ENCODE data around the gene PTPRR. TPM values are rescaled to one million over a fixed set of nuclear protein-coding genes. Genes with fewer than 3 reads are reported as not detected.

The PTPRR gene
- total and polyA plus RNA-seq, 9 donors, result 0.15 to 1.5 (median 0.32) TPM; not detected in 1

DNA sequence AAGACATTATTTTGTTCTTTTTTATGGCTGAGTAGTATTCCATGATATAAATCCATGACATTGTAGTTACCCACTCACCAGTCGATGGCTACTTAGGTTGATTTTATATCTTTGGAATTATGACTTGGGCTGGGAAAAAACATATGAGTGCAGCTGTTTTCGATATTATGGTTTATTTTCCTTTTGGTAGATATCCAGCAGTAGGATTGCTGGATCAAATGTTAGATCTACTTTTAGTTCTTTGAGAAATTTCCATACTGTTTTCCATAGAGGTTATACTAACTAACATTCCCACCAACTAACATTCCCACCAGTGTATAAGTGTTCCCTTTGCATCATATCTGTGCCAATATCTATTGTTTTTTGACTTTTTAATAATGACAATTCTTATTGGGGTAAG lies 29.9 kb upstream of the PTPRR start:
- Histone ChIP-seq H3K4me3 (no peak overlapping the region), H3K36me3 (no peaks in the 10 kb centered on the region), H3K4me1 (ENCODE audit: insufficient read depth) (no peaks in the 10 kb centered on the region), H3K27ac (no peak overlapping the region), H3K27me3 (no peaks in the 10 kb centered on the region), H3K9me3 (no peaks in the 10 kb centered on the region)
- WGBS, 3 donors, result 75 to 89% (median 81%) methylated on average over 2 of the region's 2 CpGs
- DNase-seq, result no peak
- TF ChIP-seq, protein P1, sequence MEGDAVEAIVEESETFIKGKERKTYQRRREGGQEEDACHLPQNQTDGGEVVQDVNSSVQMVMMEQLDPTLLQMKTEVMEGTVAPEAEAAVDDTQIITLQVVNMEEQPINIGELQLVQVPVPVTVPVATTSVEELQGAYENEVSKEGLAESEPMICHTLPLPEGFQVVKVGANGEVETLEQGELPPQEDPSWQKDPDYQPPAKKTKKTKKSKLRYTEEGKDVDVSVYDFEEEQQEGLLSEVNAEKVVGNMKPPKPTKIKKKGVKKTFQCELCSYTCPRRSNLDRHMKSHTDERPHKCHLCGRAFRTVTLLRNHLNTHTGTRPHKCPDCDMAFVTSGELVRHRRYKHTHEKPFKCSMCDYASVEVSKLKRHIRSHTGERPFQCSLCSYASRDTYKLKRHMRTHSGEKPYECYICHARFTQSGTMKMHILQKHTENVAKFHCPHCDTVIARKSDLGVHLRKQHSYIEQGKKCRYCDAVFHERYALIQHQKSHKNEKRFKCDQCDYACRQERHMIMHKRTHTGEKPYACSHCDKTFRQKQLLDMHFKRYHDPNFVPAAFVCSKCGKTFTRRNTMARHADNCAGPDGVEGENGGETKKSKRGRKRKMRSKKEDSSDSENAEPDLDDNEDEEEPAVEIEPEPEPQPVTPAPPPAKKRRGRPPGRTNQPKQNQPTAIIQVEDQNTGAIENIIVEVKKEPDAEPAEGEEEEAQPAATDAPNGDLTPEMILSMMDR (IDR thresholded peaks at IDR 0.05), result no peak
- TF ChIP-seq POLR2A (IDR thresholded peaks at IDR 0.05) (no peak), EP300 (IDR thresholded peaks at IDR 0.05) (no peak)
- intact Hi-C loops (cut with DNase I), result no loop called here

DNA sequence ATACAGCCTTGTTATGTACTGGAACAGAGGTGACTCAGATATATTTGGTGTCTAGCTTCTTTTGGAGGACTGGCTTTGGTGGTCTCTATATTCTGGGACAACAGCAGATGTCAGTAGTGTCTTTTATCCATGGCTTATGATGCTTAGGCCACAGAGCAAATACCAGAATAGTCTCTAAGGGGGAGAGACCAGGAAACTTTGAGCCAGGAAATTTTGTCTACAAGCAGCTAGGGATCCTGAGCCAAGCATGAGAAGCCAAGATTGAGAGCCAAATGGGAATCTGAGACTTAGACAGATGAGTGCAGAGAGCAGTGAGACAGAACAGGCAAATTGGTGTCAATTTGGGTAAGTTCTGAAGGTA lies 28.4 kb upstream of the PTPRR start:
- Histone ChIP-seq H3K27me3 (no peaks in the 10 kb centered on the region), H3K36me3 (no peaks in the 10 kb centered on the region), H3K9me3 (no peaks in the 10 kb centered on the region), H3K4me1 (ENCODE audit: insufficient read depth) (no peaks in the 10 kb centered on the region), H3K4me3 (no peak overlapping the region), H3K27ac (no peak overlapping the region)
- intact Hi-C loops (cut with DNase I), result no loop called here
- TF ChIP-seq POLR2A (IDR thresholded peaks at IDR 0.05) (no peak), EP300 (IDR thresholded peaks at IDR 0.05) (no peak)
- TF ChIP-seq, protein P1 (IDR thresholded peaks at IDR 0.05), result no peak
- DNase-seq, result peak in 1 of 5 donors; percentile 18

DNA sequence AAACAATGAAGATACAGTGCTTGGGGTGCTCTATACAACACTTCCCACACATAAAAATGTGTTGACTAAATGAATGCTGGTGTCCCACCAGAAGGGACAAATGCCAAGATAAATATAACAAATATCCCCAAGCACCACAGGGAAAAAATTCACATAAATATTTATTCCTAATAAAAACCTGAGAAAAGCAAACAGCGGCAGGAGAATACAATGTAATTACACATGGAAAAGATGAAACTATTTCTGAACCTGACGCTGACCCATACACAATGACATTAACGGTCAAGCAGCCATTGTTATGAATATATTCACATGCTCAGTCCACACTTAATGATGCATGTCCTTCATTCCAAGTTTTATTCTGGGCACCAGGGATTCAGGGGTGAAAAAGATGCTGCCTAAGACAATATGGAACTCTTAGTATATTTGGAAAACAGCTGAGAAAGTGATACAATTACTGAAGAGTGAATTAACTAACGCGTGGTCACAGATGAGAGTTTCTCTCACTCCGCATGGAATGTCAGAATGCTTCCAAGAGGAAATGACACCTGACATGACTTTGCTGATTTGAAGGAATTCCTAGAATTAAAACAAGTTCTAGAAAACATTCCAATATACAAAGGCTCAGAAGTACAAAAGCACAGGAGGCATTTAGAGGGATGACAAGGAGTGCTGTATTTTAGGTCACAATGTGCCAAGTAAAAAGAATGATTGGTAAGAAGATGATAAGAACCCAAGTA lies 27.9 kb upstream of the PTPRR start:
- intact Hi-C loops (cut with DNase I), result no loop called here
- 42 to 60% (median 45%) methylated on average over 6 of the region's 6 CpGs for WGBS, 3 donors

DNA sequence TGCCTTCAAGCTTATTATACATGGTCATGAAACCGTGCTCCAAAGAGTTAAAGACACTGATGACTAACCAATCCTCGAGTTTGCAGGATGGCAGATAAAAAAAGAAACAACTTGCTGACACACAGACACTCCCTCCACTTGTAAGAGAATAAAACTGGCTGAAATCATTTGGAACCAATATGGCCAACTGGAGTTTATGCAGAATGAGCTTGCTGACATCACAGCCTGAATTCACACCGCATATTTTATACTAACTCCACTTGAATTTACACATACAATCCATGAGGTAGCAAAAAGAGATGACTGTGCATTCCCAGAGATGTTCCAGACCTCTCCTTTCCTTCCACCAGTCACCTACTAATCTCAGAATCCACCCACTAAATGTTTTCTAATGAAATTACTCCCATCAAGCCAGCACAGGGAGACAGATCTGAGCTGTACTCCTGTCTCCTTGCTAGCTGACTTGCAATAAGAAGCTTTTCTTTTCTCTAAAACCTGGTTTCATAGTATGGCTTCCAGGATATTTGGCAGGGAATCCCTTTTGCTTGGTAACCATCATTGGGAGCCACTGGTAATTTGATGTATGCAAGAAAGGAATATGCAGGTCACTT lies 15.8 kb upstream of the PTPRR start:
- Histone ChIP-seq H3K9me3 (no peaks in the 10 kb centered on the region), H3K4me3 (no peak overlapping the region), H3K36me3 (no peaks in the 10 kb centered on the region), H3K27me3 (no peaks in the 10 kb centered on the region), H3K27ac (no peak overlapping the region), H3K4me1 (ENCODE audit: insufficient read depth) (no peaks in the 10 kb centered on the region)
- 46 to 56% (median 53%) methylated on average over 3 of the region's 3 CpGs for WGBS, 3 donors
- DNase-seq, result no peak
- TF ChIP-seq, protein P1 (IDR thresholded peaks at IDR 0.05), result no peak
- intact Hi-C loops (cut with DNase I), result no loop called here

More for the DNA sequence above, 27.9 kb upstream of the PTPRR start:
- H3K27me3 ChIP-seq, result no peaks in the 10 kb centered on the region
- H3K4me3 ChIP-seq, result no peak overlapping the region
- no peaks in the 10 kb centered on the region for H3K9me3 ChIP-seq
- no peak for TF ChIP-seq EP300 (IDR thresholded peaks at IDR 0.05)
- TF ChIP-seq, protein P1 (IDR thresholded peaks at IDR 0.05), result no peak
- no peak for TF ChIP-seq POLR2A (IDR thresholded peaks at IDR 0.05)
- H3K4me1 ChIP-seq (ENCODE audit: insufficient read depth), result no peaks in the 10 kb centered on the region
- no peak overlapping the region for H3K27ac ChIP-seq
- H3K36me3 ChIP-seq, result no peaks in the 10 kb centered on the region
- DNase-seq, result no peak

All from ovary (tissue), 9 donors.